ENCODE measurements around the gene MED29.

MED29 gene

DNA sequence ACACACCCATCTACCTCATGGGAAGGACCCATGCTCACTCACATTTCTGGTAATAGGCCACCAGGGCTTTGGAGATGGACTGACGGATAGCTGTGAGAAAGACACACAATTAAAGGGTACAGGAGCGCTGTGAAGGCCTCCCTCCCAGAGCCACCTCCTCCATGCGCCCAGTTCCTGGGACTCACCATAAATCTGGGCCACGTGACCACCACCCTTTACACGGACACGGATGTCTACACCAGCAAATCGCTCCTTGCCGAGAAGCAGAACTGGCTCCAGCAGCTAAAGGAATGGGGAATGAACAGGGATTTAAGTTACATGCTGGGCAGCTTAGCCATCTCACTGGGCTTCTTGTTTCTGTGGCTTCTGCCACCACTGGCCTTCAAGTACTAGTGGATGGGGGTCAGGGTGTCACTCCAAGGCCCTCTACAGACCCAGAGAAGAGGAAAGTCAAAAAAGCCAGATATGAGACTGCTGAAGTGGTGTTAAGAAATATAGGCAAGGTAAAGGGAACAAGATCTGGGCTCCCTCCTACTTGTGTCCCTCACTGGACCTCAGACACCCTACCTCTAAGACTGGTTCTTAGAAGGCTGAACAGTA is 42.4 kb downstream of the MED29 start:
- no peak for DNase-seq

DNA sequence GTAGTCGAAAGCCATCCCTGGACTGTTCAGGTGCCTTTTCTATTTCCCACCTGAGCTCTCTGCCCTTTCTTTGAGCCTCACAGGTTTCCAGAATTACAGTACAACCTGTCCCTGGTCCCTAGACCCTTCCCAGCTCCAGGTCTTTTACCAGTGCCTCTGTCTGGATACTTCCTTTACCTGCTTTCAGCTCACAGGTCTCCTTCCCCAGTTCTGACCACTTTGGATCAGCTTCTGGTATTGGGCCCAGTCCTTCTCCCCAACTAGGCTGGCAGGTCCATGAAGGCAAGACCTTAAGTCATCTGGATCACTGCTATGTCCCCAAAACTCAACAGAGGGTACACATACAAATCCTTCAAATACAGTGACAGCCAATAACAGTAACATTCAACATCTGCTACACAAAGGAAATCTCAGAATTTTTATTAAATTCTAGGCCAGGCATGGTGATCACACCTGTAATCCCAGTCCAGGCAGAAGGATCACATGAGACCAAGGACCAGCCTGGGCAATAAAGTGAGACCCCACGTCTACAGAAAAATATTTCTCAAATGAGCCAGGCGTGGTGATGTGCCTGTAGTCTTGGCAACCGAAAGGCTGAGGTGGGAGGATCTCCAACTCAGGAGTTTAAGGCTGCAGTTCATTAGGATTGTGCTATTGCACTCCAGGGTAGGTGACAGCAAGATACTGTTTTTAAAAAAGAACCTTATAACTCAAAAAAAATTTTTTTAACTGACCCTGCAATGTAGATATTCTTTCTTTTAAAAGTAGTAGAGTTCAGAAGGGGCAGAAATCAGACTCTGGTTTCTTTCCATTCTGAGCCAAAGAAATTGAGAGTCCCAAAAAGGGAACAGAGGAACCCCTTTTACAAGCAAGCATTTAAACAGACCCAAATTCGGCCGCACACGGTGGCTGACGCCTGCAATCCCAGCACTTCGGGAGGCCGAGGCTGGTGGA is 43.2 kb downstream of the MED29 start:
- DNase-seq, result no peak

DNA sequence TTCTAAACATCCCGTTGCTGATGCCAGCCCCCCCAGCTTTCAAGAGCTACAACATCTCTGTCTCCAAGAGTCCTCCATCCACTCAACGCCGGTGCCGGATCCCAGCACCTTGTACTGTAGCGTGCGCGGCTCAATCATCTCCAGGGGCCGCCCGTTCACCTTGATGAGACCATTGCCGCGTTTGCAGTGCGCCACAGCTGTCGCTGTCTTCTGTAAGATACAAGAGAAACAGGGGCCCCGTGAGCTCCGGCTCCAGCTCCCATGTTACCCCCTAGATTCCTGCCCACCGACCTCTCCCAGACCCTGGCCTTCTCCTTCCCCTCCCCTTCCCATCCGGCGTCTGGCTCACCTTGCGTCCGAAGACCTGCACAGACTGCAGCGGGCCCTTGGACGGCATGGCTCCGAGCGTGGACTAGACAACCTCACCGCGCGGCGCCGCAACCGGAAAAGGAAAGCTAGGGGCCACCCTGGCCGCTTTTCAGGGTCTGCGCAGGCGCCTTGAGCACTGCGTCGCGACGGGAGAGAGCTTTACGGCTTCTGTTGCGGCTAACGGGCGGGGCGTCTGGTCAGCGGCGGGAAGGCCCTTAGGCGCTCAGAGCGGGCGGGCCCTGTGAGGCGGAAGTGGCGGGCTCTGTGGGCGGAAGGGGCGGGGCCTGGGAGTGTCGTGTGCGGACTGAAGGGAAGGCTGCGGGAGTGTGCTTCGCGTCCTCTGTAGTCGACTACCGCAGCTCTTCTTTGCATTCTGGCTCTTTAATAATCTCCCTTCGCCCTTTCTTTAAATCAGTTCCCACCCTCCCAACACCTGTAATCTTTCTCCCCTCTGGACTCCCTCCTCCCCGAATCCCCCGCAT is 44.5 kb downstream of the MED29 start, which contains the start of gene RPS16:
TSS of gene RPS16 (minus strand) at position 451 of the 851 bp plus-strand sequence. CDS start at position 397, 54 bp downstream.
- DNase-seq, result peak; percentile 100

DNA sequence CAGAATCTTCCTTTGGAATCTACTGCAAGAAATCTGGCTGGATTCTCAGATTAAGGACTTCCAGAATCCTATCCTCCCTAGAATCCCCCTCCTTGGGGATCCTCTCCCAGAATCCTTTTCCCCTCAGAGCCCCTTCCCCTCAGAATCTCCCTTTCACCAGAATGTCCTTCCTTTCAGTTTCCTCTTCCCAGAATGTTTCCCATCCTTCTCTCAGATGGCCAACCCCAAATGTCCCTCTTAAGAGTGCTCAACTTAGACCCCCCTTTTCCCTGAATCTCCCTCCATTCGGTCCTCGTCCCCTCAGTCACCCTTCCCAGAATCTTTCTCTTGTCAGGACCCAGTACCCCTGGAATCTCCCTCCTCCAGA is 45.2 kb downstream of the MED29 start:
- DNase-seq, result no peak

DNA sequence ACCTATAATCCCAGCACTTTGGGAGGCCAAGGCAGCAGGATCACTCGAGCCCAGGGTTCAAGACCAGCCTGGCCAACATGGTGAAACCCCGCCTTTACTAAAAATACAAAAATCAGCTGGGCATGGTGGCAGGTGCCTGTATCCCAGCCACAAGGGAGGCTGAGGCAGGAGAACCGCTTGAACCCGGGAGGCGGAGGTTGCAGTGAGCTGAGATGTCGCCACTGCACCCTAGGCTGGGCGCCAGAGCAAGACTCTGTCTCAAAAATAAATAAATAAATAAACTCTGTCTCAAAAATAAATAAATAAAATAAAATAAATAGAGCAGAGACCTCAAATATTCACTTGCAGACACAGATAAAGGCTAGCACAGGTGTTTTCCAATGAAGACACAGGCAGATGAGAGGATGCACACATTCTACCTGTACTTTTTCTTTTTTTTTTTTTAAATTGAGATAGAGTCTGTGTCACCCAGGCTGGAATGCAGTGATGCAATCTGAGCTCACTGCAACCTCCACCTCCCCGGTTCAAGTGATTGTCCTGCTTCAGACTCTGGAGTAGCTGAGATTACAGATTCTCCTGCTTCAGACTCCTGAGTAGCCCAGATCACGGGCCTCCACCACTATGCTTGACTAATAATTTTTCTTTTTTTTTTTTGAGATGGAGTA is 47.2 kb downstream of the MED29 start:
- peak; percentile 11 for DNase-seq

DNA sequence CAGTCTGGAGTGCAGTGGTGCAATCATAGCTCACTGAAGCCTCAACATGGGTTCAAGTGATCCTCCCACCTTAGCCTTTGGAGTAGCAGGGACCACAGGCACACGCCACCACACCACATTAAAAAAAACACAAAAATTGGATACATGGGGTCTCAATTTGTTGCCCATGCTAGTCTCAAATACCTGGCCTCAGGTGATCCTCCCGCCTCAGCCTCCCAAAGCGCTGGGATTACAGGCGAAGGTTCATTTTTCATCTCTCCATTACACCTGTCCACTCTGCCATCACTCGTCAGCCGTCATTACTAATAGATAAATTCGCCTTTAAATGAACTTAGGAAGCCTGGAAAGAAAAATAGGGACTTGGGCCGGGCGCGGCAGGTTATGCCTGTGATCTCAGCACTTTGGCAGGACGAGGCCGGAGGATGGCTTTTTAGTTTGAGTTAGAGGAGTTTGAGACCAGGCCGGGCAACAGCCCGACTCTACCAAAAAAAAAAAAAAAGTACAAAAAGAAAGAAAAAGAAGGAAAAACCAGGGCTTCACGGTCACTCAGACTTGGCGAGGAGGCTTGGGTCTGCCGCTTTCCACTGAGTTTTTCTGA is 53.5 kb downstream of the MED29 start:
- no peak for DNase-seq

DNA sequence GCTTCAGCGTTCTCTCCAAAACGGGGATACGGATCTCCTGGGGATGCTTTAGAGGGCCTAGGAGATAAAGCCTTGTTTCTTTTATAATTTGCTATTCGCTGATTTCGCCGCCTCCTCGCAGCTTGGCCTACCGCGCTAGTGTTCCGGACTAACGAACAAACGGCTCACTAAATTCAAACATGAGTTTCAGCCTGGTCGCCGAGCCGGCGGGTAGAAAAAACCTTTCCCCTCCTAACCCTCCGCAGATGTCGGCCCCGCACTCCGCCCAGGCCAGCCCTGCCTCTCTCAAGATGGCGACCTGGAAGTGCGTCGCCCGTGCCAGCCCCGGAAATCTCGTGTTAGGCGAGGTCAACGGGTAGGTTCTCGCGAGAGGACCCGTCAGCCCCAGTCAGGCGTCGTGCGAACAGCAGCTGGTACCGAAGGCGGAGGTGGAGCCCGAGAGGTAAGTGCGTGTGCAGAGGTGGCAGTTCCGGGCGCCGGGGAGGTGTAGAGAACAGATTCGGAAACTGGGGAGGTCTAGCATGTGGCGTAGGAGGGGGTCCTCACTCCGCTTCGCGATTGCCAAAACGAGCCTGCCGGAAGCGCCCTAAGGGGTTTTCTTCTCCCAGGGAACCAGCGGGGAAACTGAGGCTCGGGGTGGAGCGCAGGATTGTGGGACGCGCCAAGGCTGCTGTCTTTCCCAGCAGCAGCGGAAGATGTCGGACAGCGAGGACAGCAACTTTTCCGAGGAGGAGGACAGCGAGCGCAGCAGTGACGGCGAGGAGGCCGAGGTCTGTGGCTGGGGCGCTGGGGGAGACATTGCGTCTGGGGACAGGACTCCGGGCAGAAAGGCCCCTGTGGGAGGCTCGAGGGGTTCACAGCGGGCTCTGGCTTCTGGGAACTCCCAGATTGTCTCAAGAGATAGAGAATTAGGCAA is 54.3 kb downstream of the MED29 start, which contains the start of gene SUPT5H:
TSS of gene SUPT5H (plus strand) at position 387 of the 916 bp plus-strand sequence. CDS start at position 696, 309 bp downstream.
- DNase-seq, result peak; percentile 98

DNA sequence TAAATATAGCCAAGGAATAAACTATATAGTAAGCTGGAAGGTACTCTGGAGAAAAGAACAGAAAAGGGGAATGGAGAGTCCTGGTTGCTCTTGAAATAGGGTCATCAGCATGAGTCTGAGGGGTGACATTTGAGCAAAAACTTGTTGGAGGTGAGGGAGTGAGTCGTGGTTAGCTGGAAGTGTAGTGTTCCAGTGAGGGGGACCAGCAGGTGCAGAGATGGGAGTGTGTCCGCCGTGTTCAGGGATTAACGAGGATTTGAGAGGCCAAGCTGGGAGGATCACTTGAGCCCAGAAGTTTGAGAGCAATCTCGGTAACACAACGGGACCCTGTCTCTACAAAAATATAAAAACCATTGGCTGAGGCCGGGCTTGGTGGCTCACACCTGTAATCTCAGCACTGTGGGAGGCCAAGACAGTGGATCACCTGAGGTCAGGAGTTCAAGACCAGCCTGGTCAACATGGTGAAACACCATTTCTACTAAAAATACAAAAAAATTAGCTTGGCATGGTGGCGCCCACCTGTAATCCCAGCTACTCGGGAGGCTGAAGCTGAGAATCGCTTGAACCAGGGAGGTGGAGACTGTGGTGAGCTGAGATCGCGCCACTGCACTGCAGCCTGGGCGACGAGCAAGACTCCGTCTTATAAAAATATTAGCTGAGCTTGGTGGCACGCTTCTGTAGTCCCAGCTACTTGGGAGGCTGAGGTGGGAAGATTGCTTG is 55.3 kb downstream of the MED29 start:
- no peak for DNase-seq

DNA sequence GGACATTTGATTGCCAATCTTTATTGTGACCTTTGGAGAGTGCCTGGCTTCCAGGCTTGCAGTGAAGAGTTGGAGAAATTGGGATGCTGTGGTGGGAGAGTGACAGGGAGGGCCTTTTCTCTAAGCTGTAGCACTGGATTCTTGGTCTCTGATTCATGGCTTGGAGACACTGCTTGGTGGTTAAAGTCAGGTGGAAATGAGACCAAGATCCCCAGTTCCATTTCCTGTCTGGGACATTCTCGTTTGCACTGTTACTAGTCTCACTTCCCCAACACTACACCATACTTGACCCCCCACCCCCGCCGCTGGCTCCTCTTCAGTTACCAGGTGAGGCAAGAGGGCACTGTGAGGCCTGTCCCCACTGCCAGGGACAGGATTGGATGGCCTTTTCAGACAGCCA is 57.1 kb downstream of the MED29 start:
- peak; percentile 77 for DNase-seq

DNA sequence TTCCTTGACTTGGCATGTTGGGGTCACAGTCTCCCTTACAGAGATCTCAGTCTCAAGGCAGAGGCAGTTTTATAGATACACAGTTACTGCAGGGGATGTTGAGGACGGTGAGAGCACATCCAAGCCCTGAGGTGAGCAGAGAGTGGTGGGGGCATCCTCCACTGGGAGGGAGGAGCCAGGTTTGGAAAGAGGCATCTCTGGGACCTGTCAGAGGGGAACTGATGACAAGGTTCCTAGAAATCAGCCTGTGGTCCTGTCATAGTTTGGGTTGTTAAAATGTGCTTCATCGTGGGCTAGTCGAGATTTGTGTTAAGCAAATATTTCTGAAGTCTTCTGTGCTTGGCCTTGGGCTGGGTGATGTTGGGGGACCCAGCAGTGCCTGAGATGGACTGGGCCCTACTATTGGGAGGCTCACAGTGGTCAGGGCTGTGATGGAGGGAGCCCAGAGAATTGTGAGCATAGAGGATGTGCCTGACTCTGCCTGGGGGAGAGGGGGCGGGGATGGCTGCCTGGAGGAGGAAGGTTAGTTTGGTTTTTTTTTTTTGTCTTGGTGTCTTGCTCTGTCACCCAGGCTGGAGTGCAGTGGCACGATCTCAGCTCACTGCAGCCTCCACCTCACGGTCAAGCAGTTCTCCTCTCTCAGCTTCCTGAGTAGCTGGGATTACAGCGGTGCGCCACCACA is 58.1 kb downstream of the MED29 start:
- no peak for DNase-seq
